Thymus (tissue), 11 donors: ENCODE measurements around the gene GPR32. TPM values are rescaled to one million over a fixed set of nuclear protein-coding genes. Genes with fewer than 3 reads are reported as not detected.

Experiments used
- DNase-seq, 9 donors: peaks; one replicate each; pipeline ENCODE4 v3.0.0-alpha.2; 2013; ENCODE audit warnings: low spot score in 9 of 9, low read depth in 6 of 9, missing footprints in 1 of 9
- H3K27ac ChIP-seq, 2 donors: one replicate each; pipeline ENCODE4 v1.5.1; 2013; ENCODE audit warnings: control low read depth in 1 of 2, low read depth in 1 of 2, low read length in 1 of 2, mild to moderate bottlenecking in 1 of 2, moderate library complexity in 1 of 2
- H3K27me3 ChIP-seq, 2 donors: one replicate each; pipeline ENCODE4 v1.5.1; 2013; ENCODE audit warnings: low read length in 1 of 2; ENCODE audit not compliant: control insufficient read depth in 2 of 2, insufficient read depth in 1 of 2
- H3K36me3 ChIP-seq, 2 donors: one replicate each; pipeline ENCODE4 v1.5.1; 2013; ENCODE audit warnings: low read length in 1 of 2, mild to moderate bottlenecking in 1 of 2, moderate library complexity in 1 of 2; ENCODE audit not compliant: control insufficient read depth in 2 of 2, insufficient read depth in 2 of 2
- H3K4me1 ChIP-seq, 2 donors: one replicate each; pipeline ENCODE4 v1.5.1; 2013; ENCODE audit warnings: low read length in 2 of 2; ENCODE audit not compliant: control insufficient read depth in 2 of 2, insufficient read depth in 2 of 2
- H3K4me3 ChIP-seq, 2 donors: one replicate each; pipeline ENCODE4 v1.5.1; 2013; ENCODE audit warnings: low read length in 2 of 2, control low read depth in 1 of 2, mild to moderate bottlenecking in 1 of 2
- H3K9me3 ChIP-seq, 2 donors: one replicate each; pipeline ENCODE4 v1.5.1; 2013; ENCODE audit warnings: low read length in 1 of 2, mild to moderate bottlenecking in 1 of 2; ENCODE audit not compliant: control insufficient read depth in 2 of 2, insufficient read depth in 1 of 2
- WGBS: extraction: QIAGEN DNeasy Blood & Tissue Kit; methylation state at CpG from one replicate; pipeline ENCODE4 v1.1.7; 2013; 5-methylcytosine and 5-hydroxymethylcytosine counted together
- polyA plus RNA-seq: library from polyadenylated mRNA; stranded (reverse); fragments of 200-250 nt; gene quantifications from one replicate; pipeline ENCODE4 v1.2.3, GENCODE V29; 2013
- total RNA-seq: library from RNA; stranded (reverse); fragments of 120-200 nt; gene quantifications from one replicate; pipeline ENCODE4 v1.2.4, GENCODE V29; 2013
- donor health status: healthy.

The GPR32 gene
- total and polyA plus RNA-seq, 2 donors = 0.07 TPM; not detected in 1

- Histone ChIP-seq H3K9me3 (peaks cover 0 to 6% of the 10 kb centered on the region in 2 donors), H3K4me1 (peaks cover 3 to 7% of the 10 kb centered on the region in 2 donors), H3K4me3 (peak overlapping the region in 1 of 2 donors; percentile 6), H3K27me3 (peaks cover 19 to 76% of the 10 kb centered on the region in 2 donors), H3K36me3 (no peaks in the 10 kb centered on the region), H3K27ac (no peak overlapping the region)
- DNase-seq = no peak
- 12% methylated on average over 52 of the region's 52 CpGs for WGBS
These were observed 47.9 kb downstream of the GPR32 start for GRCh38 chr19:50817941-50818858.

- Histone ChIP-seq H3K36me3 (no peaks in the 10 kb centered on the region), H3K27ac (no peak overlapping the region), H3K9me3 (peaks cover 0 to 6% of the 10 kb centered on the region in 2 donors), H3K27me3 (peaks cover 19 to 80% of the 10 kb centered on the region in 2 donors), H3K4me1 (peaks cover 3 to 7% of the 10 kb centered on the region in 2 donors), H3K4me3 (no peak overlapping the region)
- 76% methylated on average over 12 of the region's 12 CpGs for WGBS
- DNase-seq = no peak
These were observed 48.7 kb downstream of the GPR32 start for GRCh38 chr19:50818859-50819472.

GRCh38 chr19:50819636-50820035 lies 49.4 kb downstream of the GPR32 start:
- Histone ChIP-seq H3K27me3 (peaks cover 15 to 80% of the 10 kb centered on the region in 2 donors), H3K36me3 (no peaks in the 10 kb centered on the region), H3K4me1 (peaks cover 3 to 7% of the 10 kb centered on the region in 2 donors), H3K27ac (no peak overlapping the region), H3K9me3 (peaks cover 0 to 6% of the 10 kb centered on the region in 2 donors), H3K4me3 (no peak overlapping the region)
- no peak for DNase-seq
- WGBS = 44% methylated on average over 8 of the region's 8 CpGs

GRCh38 chr19:50820086-50820485 lies 49.8 kb downstream of the GPR32 start:
- 12% methylated on average over 15 of the region's 15 CpGs for WGBS
- peaks cover 14 to 79% of the 10 kb centered on the region in 2 donors for H3K27me3 ChIP-seq
- DNase-seq = no peak
- no peak overlapping the region for H3K27ac ChIP-seq
- no peak overlapping the region for H3K4me3 ChIP-seq
- no peaks in the 10 kb centered on the region for H3K36me3 ChIP-seq
- peaks cover 3 to 7% of the 10 kb centered on the region in 2 donors for H3K4me1 ChIP-seq
- peaks cover 0 to 6% of the 10 kb centered on the region in 2 donors for H3K9me3 ChIP-seq

GRCh38 chr19:50820549-50821247 lies 50.4 kb downstream of the GPR32 start:
- 8% methylated on average over 21 of the region's 21 CpGs for WGBS
- peak overlapping the region in 1 of 2 donors; percentile 7 for H3K4me3 ChIP-seq
- peaks cover 3 to 7% of the 10 kb centered on the region in 2 donors for H3K4me1 ChIP-seq
- H3K27me3 ChIP-seq = peaks cover 14 to 73% of the 10 kb centered on the region in 2 donors
- H3K9me3 ChIP-seq = peaks cover 0 to 6% of the 10 kb centered on the region in 2 donors
- H3K27ac ChIP-seq = peak overlapping the region in 1 of 2 donors; percentile 3
- no peaks in the 10 kb centered on the region for H3K36me3 ChIP-seq
- no peak for DNase-seq

GRCh38 chr19:50821248-50821612 lies 51.0 kb downstream of the GPR32 start:
- no peaks in the 10 kb centered on the region for H3K36me3 ChIP-seq
- H3K4me3 ChIP-seq = peak overlapping the region in 1 of 2 donors; percentile 7
- peaks cover 14 to 71% of the 10 kb centered on the region in 2 donors for H3K27me3 ChIP-seq
- H3K4me1 ChIP-seq = peaks cover 3 to 7% of the 10 kb centered on the region in 2 donors
- WGBS = 74% methylated on average over 4 of the region's 4 CpGs
- no peak overlapping the region for H3K27ac ChIP-seq
- no peak for DNase-seq
- peaks cover 0 to 6% of the 10 kb centered on the region in 2 donors for H3K9me3 ChIP-seq

Other genes starting within 250 kb of the GPR32 start
- 0.52 TPM for gene LRRC4B, start 202.0 kb upstream of the GPR32 start, total RNA-seq
- 0.57 TPM for gene LRRC4B, start 202.0 kb upstream of the GPR32 start, polyA plus RNA-seq
- 0.09 TPM for gene SYT3, start 130.6 kb upstream of the GPR32 start, total RNA-seq
- gene SYT3, start 130.6 kb upstream of the GPR32 start, polyA plus RNA-seq = 0.02 TPM
- gene C19orf81, start 121.0 kb upstream of the GPR32 start, total RNA-seq = 0.61 TPM
- gene C19orf81, start 121.0 kb upstream of the GPR32 start, polyA plus RNA-seq = not detected
- gene SHANK1, start 50.7 kb upstream of the GPR32 start, total RNA-seq = 1.8 TPM
- 0.39 TPM for gene SHANK1, start 50.7 kb upstream of the GPR32 start, polyA plus RNA-seq
- 10.7 TPM for gene CLEC11A, start 47.1 kb upstream of the GPR32 start, total RNA-seq
- gene CLEC11A, start 47.1 kb upstream of the GPR32 start, polyA plus RNA-seq = 10.5 TPM
- not detected for gene ACP4, start 20.0 kb downstream of the GPR32 start, total RNA-seq
- not detected for gene ACP4, start 20.0 kb downstream of the GPR32 start, polyA plus RNA-seq
- gene KLK1, start 53.3 kb downstream of the GPR32 start, total RNA-seq = 0.14 TPM
- gene KLK1, start 53.3 kb downstream of the GPR32 start, polyA plus RNA-seq = 1.6 TPM
- not detected for gene KLK15, start 63.1 kb downstream of the GPR32 start, total RNA-seq
- gene KLK15, start 63.1 kb downstream of the GPR32 start, polyA plus RNA-seq = 0.11 TPM
- 0.19 TPM for gene KLK3, start 84.5 kb downstream of the GPR32 start, total RNA-seq
- 0.96 TPM for gene KLK3, start 84.5 kb downstream of the GPR32 start, polyA plus RNA-seq
- gene KLK2, start 103.0 kb downstream of the GPR32 start, total RNA-seq = under 0.01 TPM
- 0.50 TPM for gene KLK2, start 103.0 kb downstream of the GPR32 start, polyA plus RNA-seq
- gene KLK4, start 140.9 kb downstream of the GPR32 start, total RNA-seq = not detected
- gene KLK4, start 140.9 kb downstream of the GPR32 start, polyA plus RNA-seq = 0.39 TPM
- 0.28 TPM for gene KLK5, start 182.6 kb downstream of the GPR32 start, total RNA-seq
- 1.9 TPM for gene KLK5, start 182.6 kb downstream of the GPR32 start, polyA plus RNA-seq
- 0.24 TPM for gene KLK6, start 199.1 kb downstream of the GPR32 start, total RNA-seq
- gene KLK6, start 199.1 kb downstream of the GPR32 start, polyA plus RNA-seq = 7.0 TPM
- 0.52 TPM for gene KLK7, start 213.5 kb downstream of the GPR32 start, total RNA-seq
- 5.0 TPM for gene KLK7, start 213.5 kb downstream of the GPR32 start, polyA plus RNA-seq
- 2.2 TPM for gene KLK8, start 231.1 kb downstream of the GPR32 start, total RNA-seq
- gene KLK8, start 231.1 kb downstream of the GPR32 start, polyA plus RNA-seq = 11.0 TPM
- gene KLK10, start 249.2 kb downstream of the GPR32 start, total RNA-seq = 0.42 TPM
- gene KLK10, start 249.2 kb downstream of the GPR32 start, polyA plus RNA-seq = 7.2 TPM